Stimulated activated CD4-positive, alpha-beta T cell treated with anti-CD3 and anti-CD28 coated beads, Interleukin-4, amount 100 ng/mL, for 48 hours (primary cell): ENCODE measurements around the gene KRTCAP2.
A peak's percentile ranks its signal among the peaks of the same experiment; 100 is the strongest.
"Not testable (repeated sequence)": the region's sequence is repeated elsewhere in the genome, so short reads cannot be mapped to it uniquely, and the experiment has no call there.

Experiments
- DNase-seq, 2 donors: peaks; one replicate each; pipeline ENCODE4 v3.0.0-alpha.2; 2020; ENCODE audit warnings: low read depth in 2 of 2

KRTCAP2 gene

GRCh38 chr1:155172732-155173477 lies at the start of gene KRTCAP2:
Gene KRTCAP2, minus strand, starts transcription at chr1:155173304. Its CDS starts 80 bp downstream, at chr1:155173224.
- peak; percentile 92 for DNase-seq

GRCh38 chr1:155220211-155220965 lies 47.3 kb upstream of the KRTCAP2 start:
- DNase-seq = not testable (repeated sequence)

DNA sequence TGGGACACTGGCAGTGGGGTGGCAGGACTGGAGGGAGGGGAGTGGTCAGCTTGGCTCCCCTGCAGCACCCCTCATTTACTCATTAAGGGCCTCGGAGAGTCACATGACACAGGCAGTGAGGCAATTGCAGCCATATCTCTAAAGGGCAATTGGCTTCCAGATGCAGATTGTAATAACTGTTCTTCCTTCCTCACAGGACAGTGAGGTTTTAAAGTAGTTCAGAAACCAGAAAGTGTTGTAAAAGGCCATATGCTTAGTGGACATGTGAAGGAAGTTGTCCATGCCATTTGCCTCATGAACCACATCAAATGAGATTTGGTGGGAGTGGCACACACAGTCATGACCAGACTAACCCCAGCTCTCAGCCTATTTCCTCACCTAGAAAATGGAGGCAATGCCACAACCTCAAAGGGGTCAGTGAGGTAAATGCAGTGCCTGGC lies 46.5 kb upstream of the KRTCAP2 start:
- no peak for DNase-seq

DNA sequence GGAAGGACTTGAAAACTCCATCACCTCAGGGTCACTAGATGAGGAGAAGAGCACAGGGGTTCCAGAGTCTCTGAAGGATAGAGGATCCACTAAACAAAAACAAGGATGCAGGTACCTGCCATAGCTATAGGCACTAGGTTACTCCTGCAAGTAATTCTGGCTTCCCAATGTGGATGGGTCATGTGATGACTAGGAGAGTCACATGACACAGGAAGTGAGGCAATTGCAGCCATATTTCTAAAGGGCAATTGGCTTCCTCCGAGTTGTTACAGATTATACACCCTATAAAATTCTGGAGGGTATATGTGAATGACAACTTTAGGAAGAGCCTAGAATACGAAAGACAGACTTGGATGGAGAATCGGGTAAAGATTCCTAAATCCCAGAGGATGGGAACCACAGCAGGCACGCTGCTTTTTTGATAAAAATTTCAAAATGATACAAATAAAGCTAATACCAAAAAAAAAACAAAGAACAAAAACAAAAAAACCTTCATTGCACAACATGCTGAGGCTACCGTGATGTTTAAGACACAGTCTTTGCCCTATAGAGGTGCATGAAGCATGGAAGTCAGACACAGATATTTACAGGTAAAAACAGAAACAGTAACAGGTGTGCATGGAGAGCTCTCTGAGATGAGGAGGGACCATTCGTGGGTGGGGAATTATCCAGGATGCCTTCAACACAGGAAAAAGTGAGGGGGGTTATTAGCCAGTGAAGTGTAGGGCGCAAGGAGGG lies 45.9 kb upstream of the KRTCAP2 start:
- DNase-seq = no peak

DNA sequence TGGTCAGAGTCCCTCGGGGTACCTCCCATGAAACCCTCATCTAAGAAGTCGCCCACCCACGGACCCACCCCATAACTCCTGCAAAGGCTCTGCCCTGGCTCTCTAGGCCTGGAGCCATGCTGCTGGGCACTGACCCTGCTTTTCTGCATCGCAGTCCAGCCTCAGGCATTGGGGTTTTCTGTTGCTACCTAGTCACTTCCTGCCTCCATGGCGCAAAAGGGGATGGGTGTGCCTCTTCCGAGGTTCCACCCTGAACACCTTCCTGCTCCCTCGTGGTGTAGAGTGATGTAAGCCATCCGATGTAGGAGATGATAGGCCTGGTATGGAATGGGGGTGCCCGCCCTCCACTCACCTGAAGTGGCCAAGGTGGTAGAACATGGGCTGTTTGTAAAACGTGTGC lies 41.6 kb upstream of the KRTCAP2 start:
- not testable (repeated sequence) for DNase-seq

- DNase-seq = not testable (repeated sequence)
Measured at GRCh38 chr1:155212051-155212440, 38.9 kb upstream of the KRTCAP2 start.

DNA sequence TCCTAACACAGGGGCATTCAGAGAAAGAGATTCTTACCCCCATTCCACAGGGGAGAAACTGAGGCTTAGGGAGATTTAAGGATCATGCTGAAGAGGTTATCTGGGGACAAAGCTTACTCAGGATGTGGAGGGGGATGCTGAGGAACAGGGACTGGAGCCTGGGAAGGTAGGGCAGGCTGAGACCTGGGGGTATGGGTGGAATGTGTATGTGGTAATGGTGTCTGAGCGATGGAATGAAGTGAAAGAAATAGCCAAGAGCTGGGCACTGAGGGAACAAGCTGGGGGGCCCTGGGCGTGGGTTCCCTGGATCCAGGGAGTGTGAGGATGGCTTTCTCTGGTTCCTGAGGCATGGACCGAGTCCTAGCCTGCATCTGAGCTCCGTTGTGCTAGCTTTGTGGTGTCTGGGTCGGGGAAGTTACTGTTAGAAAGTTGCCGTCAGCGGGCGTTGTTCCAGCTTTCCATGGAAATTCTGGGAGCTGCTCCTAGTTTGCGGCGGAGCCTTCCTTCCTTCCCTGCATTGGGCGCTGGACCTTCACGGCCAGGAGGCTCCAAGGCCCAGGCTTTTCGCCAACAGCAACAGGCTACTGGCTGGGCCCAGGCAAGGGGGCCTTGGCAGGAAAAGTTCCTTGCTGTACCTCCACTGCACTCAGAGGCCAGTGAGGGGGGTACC lies 38.4 kb upstream of the KRTCAP2 start:
- not testable (repeated sequence) for DNase-seq

- no peak for DNase-seq
Measured at GRCh38 chr1:155210314-155211104, 37.4 kb upstream of the KRTCAP2 start.

GRCh38 chr1:155209312-155209721 lies 36.2 kb upstream of the KRTCAP2 start:
- DNase-seq = no peak

- DNase-seq = peak; percentile 74 to 87
Measured at GRCh38 chr1:155208541-155209311, 35.6 kb upstream of the KRTCAP2 start, which contains the start of gene MTX1. Gene MTX1, plus strand, starts transcription at chr1:155208695. Its CDS starts 110 bp downstream, at chr1:155208805.

- no peak for DNase-seq
Measured at GRCh38 chr1:155207806-155208540, 34.9 kb upstream of the KRTCAP2 start, which contains the start of gene THBS3. Gene THBS3, minus strand, starts transcription at chr1:155207897. Its CDS starts 21 bp downstream, at chr1:155207876.

DNA sequence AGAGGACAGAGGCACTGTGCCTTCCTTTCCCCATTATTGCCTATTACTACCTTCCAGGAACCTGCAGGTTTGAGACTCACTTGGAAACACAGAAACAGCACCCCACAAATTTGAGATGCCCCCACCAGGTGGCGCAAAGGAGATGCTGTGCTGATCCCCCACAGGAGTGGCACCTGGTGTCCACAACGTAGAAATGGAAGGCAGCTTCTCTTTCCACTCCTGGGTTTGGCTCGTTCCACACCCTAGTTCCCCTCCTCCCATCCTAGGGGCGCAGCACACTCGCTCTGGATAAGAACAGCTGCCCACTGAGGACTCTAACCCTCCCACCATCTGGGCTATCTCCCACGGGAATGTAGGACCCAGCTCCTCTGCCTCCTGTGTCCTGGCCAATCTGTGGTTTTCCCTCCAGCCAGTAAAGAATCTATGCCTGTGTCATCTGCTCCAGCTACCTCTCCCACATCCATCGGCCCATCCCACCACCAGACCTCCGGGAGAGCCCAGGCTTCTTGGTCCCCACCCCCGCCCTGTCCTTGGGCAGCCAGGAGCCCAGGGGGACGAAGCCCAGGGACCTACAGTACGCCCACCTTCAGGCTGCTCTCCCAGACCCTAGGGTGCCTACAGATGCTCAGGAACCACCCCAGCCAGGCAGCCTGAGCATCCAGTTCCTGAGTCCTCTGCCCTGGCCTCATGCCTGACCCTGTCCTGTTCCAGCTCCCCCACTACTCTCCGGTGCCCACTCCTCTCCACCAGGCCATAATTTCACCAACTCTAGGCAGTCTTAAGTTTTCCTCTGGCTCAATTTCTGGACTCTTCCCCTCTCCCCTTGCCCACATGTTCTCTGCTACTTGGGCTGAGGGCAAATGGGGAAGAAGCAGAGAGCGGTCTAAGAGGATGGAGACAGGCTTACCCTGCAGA lies 34.0 kb upstream of the KRTCAP2 start:
- peak; percentile 87 to 90 for DNase-seq

DNA sequence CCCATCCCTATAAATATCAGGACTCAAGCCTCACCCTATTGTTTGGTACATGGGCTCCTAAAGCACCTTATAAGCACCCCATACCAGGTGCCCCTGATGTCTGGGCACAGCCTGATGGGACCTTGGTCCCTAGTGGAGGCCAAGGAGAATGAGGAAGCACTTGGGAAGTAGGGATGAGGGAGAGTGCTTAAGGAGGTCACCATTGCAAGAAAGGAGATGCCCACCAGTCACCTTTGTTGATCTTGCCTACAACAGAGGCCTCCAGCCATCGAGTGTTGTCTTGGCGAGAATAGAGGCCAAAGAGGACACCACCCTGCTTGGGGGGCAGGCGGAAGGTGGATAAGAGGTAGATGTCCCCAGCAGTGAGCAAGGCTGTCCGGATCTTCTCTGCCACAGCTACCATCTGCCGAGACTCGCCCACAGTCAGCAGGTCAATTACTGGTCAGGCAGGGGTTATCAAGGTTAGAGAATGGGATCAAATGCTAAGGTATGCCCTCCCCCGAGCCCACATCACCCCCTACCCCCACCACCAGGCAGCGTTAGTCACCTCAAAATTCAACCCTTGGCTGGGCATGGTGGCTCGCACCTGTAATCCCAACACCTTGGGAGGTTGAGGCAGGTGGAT lies 33.0 kb upstream of the KRTCAP2 start:
- no peak for DNase-seq

DNA sequence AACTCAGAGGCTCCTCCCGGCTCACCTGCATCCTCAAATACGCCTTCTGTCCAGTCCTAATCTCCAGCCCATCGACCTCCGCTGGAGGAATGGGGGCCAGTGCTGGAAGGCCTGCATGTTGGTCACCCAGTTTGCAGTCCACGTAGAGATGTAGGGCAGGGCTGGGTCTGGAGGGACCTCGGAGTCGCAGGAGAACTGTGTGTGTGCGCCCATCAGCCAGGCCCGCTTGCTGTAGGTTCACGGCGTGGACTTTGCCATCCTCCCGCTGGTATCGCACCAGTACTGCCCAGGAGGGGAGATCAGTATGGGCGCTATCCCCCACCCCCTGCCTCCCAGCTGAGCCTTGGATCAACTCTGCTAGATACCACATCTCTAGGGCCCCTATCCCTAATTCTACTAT lies 31.9 kb upstream of the KRTCAP2 start:
- no peak for DNase-seq

- no peak for DNase-seq
Measured at GRCh38 chr1:155202731-155203515, 29.8 kb upstream of the KRTCAP2 start.

DNA sequence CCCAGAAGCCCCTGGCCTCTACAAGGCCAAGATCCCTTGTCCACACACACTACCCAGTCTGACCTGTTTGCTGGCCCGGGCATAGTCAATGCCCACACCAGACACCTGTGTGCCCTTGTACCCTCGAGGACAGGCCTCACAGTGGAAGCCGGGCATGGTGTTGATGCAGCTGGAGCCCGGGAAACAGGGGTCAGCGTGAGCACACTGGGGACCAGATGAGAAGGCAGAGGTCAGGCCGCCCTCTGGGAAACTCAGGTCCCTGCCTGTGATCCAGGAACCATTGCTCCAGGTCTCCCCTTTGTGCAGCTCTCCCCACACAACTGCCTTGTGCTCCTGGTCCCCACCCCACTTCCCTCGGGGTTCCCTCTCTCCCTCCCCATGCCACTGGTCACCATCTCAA lies 29.1 kb upstream of the KRTCAP2 start:
- no peak for DNase-seq

DNA sequence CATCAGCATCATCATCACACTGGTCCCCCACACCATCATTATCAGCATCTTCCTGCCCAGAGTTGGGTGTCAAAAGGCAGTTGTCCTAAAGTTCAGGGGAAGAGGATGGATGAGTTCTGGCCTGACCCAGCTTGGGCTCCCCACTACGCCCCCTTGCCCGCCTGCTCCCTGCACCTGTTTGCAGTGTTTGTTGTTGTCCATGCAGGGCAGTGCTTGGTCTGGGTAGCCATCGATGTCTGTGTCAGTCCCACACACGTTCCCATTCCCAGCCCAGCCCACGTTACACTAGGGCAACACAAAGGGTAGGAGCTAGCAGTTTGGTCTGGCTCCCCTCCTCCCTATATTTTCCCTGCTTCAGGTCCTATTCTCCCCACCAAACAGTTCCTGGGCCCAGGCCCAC lies 27.8 kb upstream of the KRTCAP2 start:
- no peak for DNase-seq
